ENCODE results near the gene TANGO6. TPM values are rescaled to one million over a fixed set of nuclear protein-coding genes. Genes with fewer than 3 reads are reported as not detected.

TANGO6 gene
- total RNA-seq, 2 donors from 2014 or later, result 9.6 to 15.3 TPM

GRCh38 chr16:68931196-68931595 lies 87.9 kb downstream of the TANGO6 start:
- 83 to 93% methylated on average over 1 to 3 of the region's 3 CpGs for WGBS, 2 experiments (ENCODE audit: insufficient coverage in 1 of 2, insufficient read length in 1 of 2)
- Histone ChIP-seq H3K4me3 (ENCODE audit: low read length) (no peak overlapping the region), H3K27ac (ENCODE audit: low read depth, low read length) (no peak overlapping the region), H3K9ac (ENCODE audit: extremely low read depth, low read length, poor library complexity, severe bottlenecking) (no peak overlapping the region), H3K4me1 (ENCODE audit: control insufficient read depth, insufficient read depth, low read length) (no peaks in the 10 kb centered on the region), H3K27me3 (ENCODE audit: control insufficient read depth, insufficient read depth, low read length, poor library complexity, severe bottlenecking) (no peaks in the 10 kb centered on the region), H3K9me3 (ENCODE audit: control insufficient read depth, low read length) (peaks cover 14% of the 10 kb centered on the region), H3K36me3 (ENCODE audit: control insufficient read depth, insufficient read depth, low read length) (peaks cover 17% of the 10 kb centered on the region)
- TF ChIP-seq CTCF (conservative IDR thresholded peaks at IDR 0.05), result no peak
- Mint-ChIP-seq H3K36me3 (ENCODE audit: low read depth) (peaks cover 59% of the 10 kb centered on the region), H3K4me1 (no peaks in the 10 kb centered on the region), H3K4me3 (no peak overlapping the region), H3K27ac (no peak overlapping the region), H3K27me3 (ENCODE audit: insufficient read depth) (no peaks in the 10 kb centered on the region), H3K9me3 (peaks cover 18% of the 10 kb centered on the region)
- no peak for DNase-seq

- peaks cover 14% of the 10 kb centered on the region for H3K36me3 ChIP-seq (ENCODE audit: control insufficient read depth, insufficient read depth, low read length)
- TF ChIP-seq CTCF (conservative IDR thresholded peaks at IDR 0.05), result no peak
- WGBS, 2 experiments (ENCODE audit: insufficient coverage in 1 of 2, insufficient read length in 1 of 2), result 91 to 100% methylated on average over 3 of the region's 3 CpGs
- H3K27me3 ChIP-seq (ENCODE audit: control insufficient read depth, insufficient read depth, low read length, poor library complexity, severe bottlenecking), result no peaks in the 10 kb centered on the region
- H3K4me3 Mint-ChIP-seq, result no peak overlapping the region
- peaks cover 14% of the 10 kb centered on the region for H3K9me3 ChIP-seq (ENCODE audit: control insufficient read depth, low read length)
- H3K27ac ChIP-seq (ENCODE audit: low read depth, low read length), result no peak overlapping the region
- no peaks in the 10 kb centered on the region for H3K4me1 ChIP-seq (ENCODE audit: control insufficient read depth, insufficient read depth, low read length)
- no peaks in the 10 kb centered on the region for H3K4me1 Mint-ChIP-seq
- H3K36me3 Mint-ChIP-seq (ENCODE audit: low read depth), result peaks cover 46% of the 10 kb centered on the region
- H3K27ac Mint-ChIP-seq, result no peak overlapping the region
- H3K4me3 ChIP-seq (ENCODE audit: low read length), result no peak overlapping the region
- H3K27me3 Mint-ChIP-seq (ENCODE audit: insufficient read depth), result no peaks in the 10 kb centered on the region
- DNase-seq, result no peak
- no peak overlapping the region for H3K9ac ChIP-seq (ENCODE audit: extremely low read depth, low read length, poor library complexity, severe bottlenecking)
- peaks cover 18% of the 10 kb centered on the region for H3K9me3 Mint-ChIP-seq
Observed at GRCh38 chr16:68934402-68934801, 91.1 kb downstream of the TANGO6 start.

- Mint-ChIP-seq H3K36me3 (ENCODE audit: low read depth) (peaks cover 45% of the 10 kb centered on the region), H3K27ac (no peak overlapping the region), H3K4me3 (no peak overlapping the region), H3K27me3 (ENCODE audit: insufficient read depth) (no peaks in the 10 kb centered on the region), H3K9me3 (peaks cover 18% of the 10 kb centered on the region), H3K4me1 (no peaks in the 10 kb centered on the region)
- no peak for TF ChIP-seq CTCF (conservative IDR thresholded peaks at IDR 0.05)
- H3K36me3 ChIP-seq (ENCODE audit: control insufficient read depth, insufficient read depth, low read length), result peaks cover 14% of the 10 kb centered on the region
- no peak overlapping the region for H3K4me3 ChIP-seq (ENCODE audit: low read length)
- no peak overlapping the region for H3K27ac ChIP-seq (ENCODE audit: low read depth, low read length)
- no peak overlapping the region for H3K9ac ChIP-seq (ENCODE audit: extremely low read depth, low read length, poor library complexity, severe bottlenecking)
- peaks cover 14% of the 10 kb centered on the region for H3K9me3 ChIP-seq (ENCODE audit: control insufficient read depth, low read length)
- no peaks in the 10 kb centered on the region for H3K27me3 ChIP-seq (ENCODE audit: control insufficient read depth, insufficient read depth, low read length, poor library complexity, severe bottlenecking)
- DNase-seq, result no peak
- no peaks in the 10 kb centered on the region for H3K4me1 ChIP-seq (ENCODE audit: control insufficient read depth, insufficient read depth, low read length)
Observed at GRCh38 chr16:68935008-68935407, 91.7 kb downstream of the TANGO6 start.
